ENCODE results near the gene ZIC3. TPM values are rescaled to one million over a fixed set of nuclear protein-coding genes. Genes with fewer than 3 reads are reported as not detected.

Gene ZIC3
- not detected in 2 replicates for total RNA-seq

DNA sequence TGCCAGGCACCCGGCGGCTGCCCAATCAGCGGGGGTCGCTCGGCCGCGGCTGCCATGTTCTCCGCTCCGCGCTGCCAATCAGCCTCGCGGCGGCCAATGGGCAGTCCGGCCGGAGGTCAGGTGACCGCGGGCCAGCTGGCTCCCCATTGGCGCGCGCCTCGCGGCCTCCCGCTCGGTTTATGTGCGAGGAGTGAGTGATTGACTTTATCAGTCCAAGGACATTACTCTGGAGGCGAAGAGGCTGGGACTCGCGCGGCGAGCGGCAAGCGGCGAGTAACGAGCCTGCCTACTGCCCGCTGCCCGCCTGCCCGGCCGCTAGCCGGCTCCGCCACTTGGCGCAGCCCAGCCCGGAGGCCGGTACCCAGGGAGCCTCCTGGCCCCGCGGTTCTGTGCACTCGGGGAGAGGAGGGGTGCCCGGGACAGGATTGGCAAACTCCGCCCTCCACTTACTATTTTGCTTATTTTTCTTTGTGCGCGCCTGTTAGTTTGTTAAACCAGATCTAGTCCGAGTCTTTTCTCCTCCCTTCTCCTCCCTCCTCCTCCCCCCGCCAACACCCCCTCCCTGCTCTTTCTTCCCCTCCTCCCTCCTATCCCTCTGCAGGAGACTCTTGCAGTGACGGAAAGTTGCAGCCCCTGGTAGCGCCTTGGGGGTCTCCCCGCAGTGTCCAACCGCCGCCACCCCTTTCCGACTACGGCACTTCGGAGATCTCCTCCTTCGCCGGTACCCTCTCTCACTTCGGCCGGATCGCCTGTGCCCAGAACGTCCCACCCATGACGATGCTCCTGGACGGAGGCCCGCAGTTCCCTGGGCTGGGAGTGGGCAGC lies at the start of gene ZIC3:
ZIC3 (plus strand) TSS at position 207 of the 825 bp plus-strand sequence; CDS start at position 772, 565 bp downstream.
- TF ChIP-seq, protein P1, sequence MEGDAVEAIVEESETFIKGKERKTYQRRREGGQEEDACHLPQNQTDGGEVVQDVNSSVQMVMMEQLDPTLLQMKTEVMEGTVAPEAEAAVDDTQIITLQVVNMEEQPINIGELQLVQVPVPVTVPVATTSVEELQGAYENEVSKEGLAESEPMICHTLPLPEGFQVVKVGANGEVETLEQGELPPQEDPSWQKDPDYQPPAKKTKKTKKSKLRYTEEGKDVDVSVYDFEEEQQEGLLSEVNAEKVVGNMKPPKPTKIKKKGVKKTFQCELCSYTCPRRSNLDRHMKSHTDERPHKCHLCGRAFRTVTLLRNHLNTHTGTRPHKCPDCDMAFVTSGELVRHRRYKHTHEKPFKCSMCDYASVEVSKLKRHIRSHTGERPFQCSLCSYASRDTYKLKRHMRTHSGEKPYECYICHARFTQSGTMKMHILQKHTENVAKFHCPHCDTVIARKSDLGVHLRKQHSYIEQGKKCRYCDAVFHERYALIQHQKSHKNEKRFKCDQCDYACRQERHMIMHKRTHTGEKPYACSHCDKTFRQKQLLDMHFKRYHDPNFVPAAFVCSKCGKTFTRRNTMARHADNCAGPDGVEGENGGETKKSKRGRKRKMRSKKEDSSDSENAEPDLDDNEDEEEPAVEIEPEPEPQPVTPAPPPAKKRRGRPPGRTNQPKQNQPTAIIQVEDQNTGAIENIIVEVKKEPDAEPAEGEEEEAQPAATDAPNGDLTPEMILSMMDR (IDR thresholded peaks at IDR 0.05; ENCODE audit: insufficient read depth, low read length, severe bottlenecking) = no peak
- no peaks in the 10 kb centered on the region for H3K36me3 ChIP-seq (ENCODE audit: control insufficient read depth, insufficient read depth, low read length)
- peaks cover 36% of the 10 kb centered on the region for H3K27me3 ChIP-seq (ENCODE audit: control insufficient read depth, insufficient read depth, low read length)
- FAIRE-seq (no peak), DNase-seq (ENCODE audit: low read depth) (peak; percentile 4)
- H3K4me3 ChIP-seq (ENCODE audit: low read depth, low read length) = peak within 1 kb of the TSS; percentile 26

DNA sequence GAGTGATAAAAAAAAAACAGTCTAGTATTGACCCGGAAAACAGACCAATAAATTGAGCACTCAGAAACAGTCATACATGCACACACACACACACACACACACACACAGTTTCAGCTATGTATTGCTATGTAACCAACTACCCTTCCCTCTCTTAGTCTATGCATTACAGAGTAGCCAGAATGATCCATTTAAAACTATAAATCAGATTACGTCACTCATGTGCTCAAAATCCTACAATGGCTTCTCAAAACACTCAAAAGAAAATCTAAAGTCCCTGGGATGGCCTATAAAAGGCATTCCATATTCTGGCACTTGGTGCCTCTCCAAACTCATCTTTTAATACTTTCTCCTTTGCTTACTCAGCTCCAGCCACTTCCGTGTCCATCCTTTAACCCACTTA lies 46.5 kb upstream of the ZIC3 start:
- TF ChIP-seq, protein P1 (IDR thresholded peaks at IDR 0.05; ENCODE audit: insufficient read depth, low read length, severe bottlenecking) = no peak
- FAIRE-seq = no peak
- DNase-seq (ENCODE audit: low read depth) = no peak
- Histone ChIP-seq H3K27me3 (ENCODE audit: control insufficient read depth, insufficient read depth, low read length) (no peaks in the 10 kb centered on the region), H3K36me3 (ENCODE audit: control insufficient read depth, insufficient read depth, low read length) (no peaks in the 10 kb centered on the region), H3K4me3 (ENCODE audit: low read depth, low read length) (no peak overlapping the region)

DNA sequence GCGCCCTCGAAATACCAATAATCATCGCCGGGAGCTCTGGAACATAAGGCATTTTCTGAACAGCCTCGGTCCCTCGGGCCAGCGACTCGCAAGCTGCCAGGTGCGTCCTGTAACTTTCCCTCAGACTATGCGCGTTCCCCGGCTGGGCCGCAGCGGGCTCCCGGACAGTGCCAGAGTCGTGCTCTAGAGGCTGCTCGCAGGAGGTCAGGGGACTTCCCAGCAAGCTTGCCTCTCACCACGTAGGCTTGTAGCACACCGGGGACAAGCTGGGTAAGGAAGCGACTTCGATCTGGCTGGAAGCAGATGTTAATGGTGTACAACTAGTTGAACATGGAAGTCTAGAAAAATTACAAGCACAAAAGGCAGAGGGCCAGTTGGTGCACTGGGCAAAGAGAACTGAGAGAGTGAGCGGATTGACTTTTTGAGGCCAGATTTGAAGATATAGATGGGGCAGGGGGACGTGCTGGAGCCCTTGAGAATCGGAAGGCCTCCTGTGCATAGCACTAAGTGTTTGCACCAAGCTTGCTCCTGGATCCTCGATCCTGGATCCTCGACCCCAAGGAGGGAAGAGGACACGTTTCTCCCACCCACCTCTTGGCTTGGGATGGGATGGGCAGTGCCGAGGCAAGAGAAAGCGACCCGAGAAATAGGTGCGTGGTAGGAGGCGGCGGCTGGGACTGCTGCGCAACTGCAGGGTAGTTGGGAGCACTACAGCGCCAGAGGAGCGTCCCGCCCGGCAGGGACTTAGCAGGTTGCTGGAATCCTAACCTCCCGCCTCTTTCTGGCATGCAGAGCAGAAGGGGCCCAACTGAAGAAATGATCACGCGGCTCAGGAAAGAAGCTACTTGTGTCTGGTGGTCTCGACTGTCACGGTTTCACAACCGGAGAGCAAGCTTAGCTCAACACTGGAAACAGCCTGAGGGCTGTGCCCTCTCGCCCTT lies 19.9 kb upstream of the ZIC3 start:
- TF ChIP-seq, protein P1 (IDR thresholded peaks at IDR 0.05; ENCODE audit: insufficient read depth, low read length, severe bottlenecking) = no peak
- DNase-seq (ENCODE audit: low read depth) = no peak
- H3K4me3 ChIP-seq (ENCODE audit: low read depth, low read length) = no peak overlapping the region
- FAIRE-seq = no peak
- H3K27me3 ChIP-seq (ENCODE audit: control insufficient read depth, insufficient read depth, low read length) = peaks cover 8% of the 10 kb centered on the region
- H3K36me3 ChIP-seq (ENCODE audit: control insufficient read depth, insufficient read depth, low read length) = no peaks in the 10 kb centered on the region

DNA sequence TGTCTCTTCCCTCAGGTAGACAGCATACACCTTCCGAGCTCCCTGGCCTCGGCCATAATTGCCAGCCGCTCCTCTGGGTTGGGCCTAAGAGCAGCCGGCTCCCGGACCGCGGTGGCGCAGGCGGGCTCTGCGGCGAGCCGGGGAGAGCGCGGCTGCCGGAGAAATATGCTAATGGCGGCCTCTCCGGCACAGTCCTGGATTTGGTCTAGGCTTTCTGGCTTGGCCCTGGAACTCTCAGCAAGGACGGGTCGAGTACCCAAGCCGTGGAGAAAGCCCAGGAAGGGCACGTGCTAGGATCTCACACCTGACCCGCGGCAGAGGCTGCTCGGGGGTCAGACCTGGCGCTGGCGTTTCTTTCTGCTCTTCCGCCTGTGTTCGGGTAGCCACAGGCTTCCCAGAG lies 18.6 kb upstream of the ZIC3 start:
- no peak overlapping the region for H3K4me3 ChIP-seq (ENCODE audit: low read depth, low read length)
- H3K36me3 ChIP-seq (ENCODE audit: control insufficient read depth, insufficient read depth, low read length) = no peaks in the 10 kb centered on the region
- no peak for DNase-seq (ENCODE audit: low read depth)
- TF ChIP-seq, protein P1 (IDR thresholded peaks at IDR 0.05; ENCODE audit: insufficient read depth, low read length, severe bottlenecking) = no peak
- FAIRE-seq = no peak
- H3K27me3 ChIP-seq (ENCODE audit: control insufficient read depth, insufficient read depth, low read length) = peaks cover 10% of the 10 kb centered on the region

DNA sequence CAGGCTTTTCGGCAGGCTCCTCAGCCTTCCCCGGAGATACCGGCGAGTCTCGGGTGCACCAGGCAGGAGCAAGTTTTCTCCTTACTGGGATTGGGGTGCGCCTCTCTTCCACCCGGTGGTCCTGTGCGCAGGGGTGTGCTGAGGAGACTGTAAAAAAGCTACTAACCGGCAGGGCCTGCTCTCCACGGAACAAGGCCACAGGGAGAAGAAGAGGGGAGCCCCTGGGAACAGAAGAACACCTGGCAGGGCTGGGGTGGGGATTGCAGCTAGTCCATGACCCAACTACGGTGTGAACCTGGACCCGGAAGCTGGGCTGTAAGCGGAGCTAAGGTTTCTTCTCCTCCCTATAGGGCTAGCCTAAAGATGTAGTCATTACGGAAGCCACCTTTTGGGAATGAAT lies 17.7 kb upstream of the ZIC3 start:
- peaks cover 10% of the 10 kb centered on the region for H3K27me3 ChIP-seq (ENCODE audit: control insufficient read depth, insufficient read depth, low read length)
- TF ChIP-seq, protein P1 (IDR thresholded peaks at IDR 0.05; ENCODE audit: insufficient read depth, low read length, severe bottlenecking) = no peak
- H3K4me3 ChIP-seq (ENCODE audit: low read depth, low read length) = no peak overlapping the region
- no peak for DNase-seq (ENCODE audit: low read depth)
- FAIRE-seq = no peak
- H3K36me3 ChIP-seq (ENCODE audit: control insufficient read depth, insufficient read depth, low read length) = no peaks in the 10 kb centered on the region

Measured in bronchial epithelial cell (primary cell).